Activated CD8-positive, alpha-beta memory T cell treated with anti-CD3 and anti-CD28 coated beads for 36 hours (primary cell): Measurements from ENCODE around the gene ASPG. TPM values are rescaled to one million over a fixed set of nuclear protein-coding genes. Genes with fewer than 3 reads are reported as not detected.

Experiments
- CTCF ChIA-PET: fragments of 350-600 bp; sonication (Branson Sonifier 250); formaldehyde crosslinking; loops from one replicate; lab custom pipeline; 2021; ENCODE audit warnings: antibody characterized with exemption; lab: Charles Lee
- POLR2A ChIA-PET: fragments of 350-600 bp; sonication (Branson Sonifier 250); formaldehyde crosslinking; loops from one replicate; lab custom pipeline; 2021; ENCODE audit warnings: antibody characterized with exemption; lab: Charles Lee
- total RNA-seq, 2 experiments: library from RNA; stranded (reverse); gene quantifications; one replicate each; pipeline ENCODE4 v1.2.3, GENCODE V29; 2021

Gene ASPG
- total RNA-seq, 2 experiments from 2014 or later, result not detected

- ChIA-PET POLR2A (no interaction called here), CTCF (no interaction called here)
These were observed 5.8 kb downstream of the ASPG start for GRCh38 chr14:104091061-104091926.

- POLR2A ChIA-PET, result no interaction called here
These were observed 6.6 kb downstream of the ASPG start for GRCh38 chr14:104091927-104092771.

DNA sequence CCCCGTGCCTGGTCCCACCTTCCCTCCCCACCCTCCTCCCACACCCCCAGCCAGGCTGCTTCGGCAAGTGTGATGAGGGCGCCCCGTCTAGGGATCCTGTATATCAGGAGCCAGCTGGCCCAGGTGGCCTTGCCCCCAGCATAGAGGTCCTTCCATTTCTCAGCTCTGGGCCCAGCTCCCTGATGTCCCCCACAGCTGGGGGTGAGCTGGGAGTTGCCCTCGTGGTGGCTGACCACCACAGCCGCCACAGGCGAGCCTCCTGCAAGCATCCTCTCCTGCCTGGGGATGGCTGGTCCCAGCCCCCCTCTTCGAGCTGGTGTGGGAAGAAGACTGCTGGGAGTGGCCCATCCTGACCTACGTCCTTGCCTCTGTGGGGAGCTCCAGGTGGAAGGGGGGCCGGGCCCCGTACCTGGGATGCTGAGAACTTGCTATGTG, 7.4 kb downstream of the ASPG start:
- CTCF ChIA-PET, result interaction anchor here (2.7 kb wide), 1 partner anchor 15 kb away, joined by 9 read pairs; no protein-coding TSS in a partner anchor
- POLR2A ChIA-PET, result no interaction called here

More at GRCh38 chr14:104091927-104092771, 6.6 kb downstream of the ASPG start:
- CTCF ChIA-PET, result interaction anchor here (2.7 kb wide), 1 partner anchor 14 kb away, joined by 9 read pairs; no protein-coding TSS in a partner anchor

DNA sequence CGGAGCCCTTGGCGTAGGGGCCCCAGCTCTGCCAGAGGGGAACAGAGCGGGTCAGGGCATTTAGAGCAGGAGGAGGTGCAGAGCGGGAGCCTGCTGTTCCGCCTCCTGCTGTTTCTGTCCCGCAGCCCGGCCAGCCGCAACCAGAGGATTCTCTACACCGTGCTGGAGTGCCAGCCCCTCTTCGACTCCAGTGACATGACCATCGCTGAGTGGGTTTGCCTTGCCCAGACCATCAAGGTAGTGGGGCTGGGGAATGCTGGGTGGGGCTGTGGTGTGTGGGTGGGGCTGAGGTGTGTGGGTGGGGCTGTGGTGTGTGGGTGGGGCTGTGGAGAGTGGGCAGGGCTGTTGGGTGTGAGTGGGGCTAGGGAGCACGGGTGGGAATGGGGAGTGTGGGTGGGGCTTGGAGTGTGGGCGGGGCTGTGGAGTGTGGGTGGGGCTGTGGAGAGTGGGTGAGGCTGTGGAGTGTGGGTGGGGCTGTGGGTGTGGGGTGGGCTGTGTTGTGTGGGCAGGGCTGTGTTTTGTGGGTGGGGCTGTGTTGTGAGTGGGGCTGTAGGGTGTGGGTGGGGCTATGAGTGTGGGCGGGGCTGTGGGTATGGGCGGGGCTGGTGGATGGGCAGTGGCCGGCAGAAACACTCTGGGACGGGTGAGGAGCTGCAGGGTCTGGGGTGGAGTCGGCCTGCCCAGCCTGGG, 8.0 kb downstream of the ASPG start:
- ChIA-PET CTCF (interaction anchor here (0.9 to 2.7 kb wide), 2 partner anchors 16 to 471 kb away, joined by 3 to 9 read pairs; no protein-coding TSS in a partner anchor), POLR2A (no interaction called here)

DNA sequence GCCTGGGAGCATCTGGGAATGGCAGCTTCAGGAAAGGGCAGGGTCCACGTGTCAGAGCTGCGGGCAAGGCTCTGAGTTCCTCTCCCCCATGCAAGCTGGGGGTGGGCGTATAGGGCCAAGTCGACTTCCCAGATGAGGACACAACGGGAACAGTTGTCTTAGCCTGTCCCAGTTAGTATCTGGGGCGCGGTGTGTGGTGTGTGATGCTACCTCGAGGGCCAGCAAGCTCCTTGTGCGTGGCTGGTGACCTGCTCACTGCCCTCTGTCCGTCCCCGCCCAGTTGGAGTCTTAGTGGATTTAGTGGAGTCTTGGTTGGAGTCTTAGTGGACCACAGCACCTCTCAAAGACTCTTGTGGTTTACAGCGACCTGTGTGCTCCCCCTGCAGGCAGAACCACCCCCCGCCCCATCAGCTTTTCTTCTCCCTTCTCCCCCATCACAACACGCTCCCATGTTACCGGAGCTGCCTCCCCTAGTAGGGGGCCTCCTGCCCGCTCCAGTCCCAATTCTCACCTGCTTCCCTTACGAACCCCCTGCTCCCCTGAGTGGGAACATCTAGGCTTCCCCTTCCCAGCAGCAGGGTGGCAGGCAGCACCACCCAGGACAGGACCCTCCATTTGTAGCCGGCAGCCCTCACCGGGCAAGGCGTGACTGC, 8.7 kb downstream of the ASPG start:
- CTCF ChIA-PET, result interaction anchor here (0.6 to 2.7 kb wide), 7 partner anchors 10 to 546 kb away, joined by 3 to 9 read pairs (median 3); no protein-coding TSS in a partner anchor
- POLR2A ChIA-PET, result no interaction called here

DNA sequence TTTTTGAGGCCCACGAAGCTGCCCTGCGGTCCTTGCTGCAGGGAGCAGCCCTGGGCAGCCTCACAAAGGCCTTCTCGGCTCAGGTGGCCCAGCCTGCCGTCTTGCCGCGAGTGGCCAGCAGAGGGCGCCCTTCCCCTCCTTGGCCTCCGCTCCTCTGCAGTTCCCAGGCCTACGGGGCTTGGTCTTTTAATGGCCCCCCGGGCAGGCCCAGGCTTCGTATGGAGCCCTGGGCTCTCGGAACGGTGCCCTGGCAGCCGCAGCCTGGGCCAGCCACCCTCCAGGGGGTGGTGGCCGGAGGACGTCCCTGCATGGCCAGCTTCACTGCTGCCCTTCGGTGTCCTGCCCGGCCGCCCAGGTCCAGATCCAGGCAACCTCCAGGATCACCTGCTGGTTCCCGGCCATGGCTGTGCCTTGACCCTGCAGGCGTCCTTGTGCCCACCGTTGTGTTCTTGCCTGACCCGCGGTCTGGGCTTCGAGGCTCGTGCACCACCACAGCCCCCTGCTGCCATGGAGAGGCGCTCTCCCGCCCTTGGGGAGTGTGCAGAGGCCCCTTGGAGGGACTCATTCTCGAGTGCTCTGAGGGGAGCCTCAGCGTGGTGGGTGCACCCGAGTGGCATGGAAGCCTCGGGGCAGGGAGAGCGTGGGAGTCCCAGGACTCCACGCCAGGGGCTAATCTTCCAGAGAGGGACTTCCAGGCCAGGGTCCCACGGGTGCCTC, 9.4 kb downstream of the ASPG start:
- CTCF ChIA-PET, result interaction anchor here (0.6 to 2.7 kb wide), 7 partner anchors 10 to 545 kb away, joined by 3 to 9 read pairs (median 3); no protein-coding TSS in a partner anchor
- POLR2A ChIA-PET, result no interaction called here

GRCh38 chr14:104095426-104096310, 10.2 kb downstream of the ASPG start:
- ChIA-PET CTCF (interaction anchor here (1.6 kb wide), 1 partner anchor 11 kb away, joined by 4 read pairs; no protein-coding TSS in a partner anchor), POLR2A (no interaction called here)

GRCh38 chr14:104096318-104096717, 10.8 kb downstream of the ASPG start:
- ChIA-PET POLR2A (no interaction called here), CTCF (no interaction called here)

DNA sequence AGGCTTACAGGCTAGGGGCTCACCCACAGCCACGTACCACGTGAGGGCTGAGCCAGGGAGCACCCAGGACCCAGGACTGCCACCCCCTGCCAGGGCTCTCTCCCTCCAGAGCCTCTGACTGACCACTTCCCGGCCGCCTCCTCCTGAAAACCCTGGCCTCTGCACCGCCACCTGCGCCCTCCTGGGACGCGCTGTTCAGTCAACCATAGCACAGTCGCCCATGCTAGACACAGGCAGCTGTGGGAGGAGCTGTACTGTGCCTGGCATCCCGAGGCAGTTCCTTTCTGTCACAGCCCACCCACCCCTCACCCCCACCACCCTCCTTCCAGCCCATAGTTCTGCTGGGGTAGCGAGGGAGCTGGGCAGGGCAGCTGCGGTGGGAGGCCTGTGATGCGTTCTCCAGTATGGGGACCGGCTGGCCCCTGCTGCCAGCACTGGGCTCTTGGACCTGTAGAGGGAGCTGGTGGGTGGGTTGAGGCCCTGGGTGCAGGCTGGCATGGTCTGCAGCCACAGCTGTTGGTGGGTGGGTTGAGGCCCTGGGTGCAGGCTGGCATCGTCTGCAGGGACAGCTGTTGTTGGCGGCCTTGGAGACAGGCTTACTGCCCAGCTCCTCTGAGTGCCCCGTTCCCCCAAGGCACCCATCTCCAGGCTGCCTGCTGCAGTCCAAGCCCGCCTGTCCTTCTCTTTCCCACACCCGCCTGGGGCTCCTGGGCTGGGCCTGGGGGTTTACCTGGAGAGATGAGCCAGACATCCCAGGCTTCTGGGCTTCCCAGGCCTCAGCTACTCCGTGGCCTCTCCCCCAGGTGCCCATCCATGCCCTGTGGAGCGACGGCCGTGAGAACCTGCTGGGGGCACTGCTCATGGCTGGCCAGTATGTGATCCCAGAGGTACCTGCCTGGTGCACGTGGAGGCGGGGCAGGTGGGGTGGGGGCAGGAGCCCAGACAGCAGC, 11.5 kb downstream of the ASPG start:
- ChIA-PET CTCF (no interaction called here), POLR2A (no interaction called here)

- POLR2A ChIA-PET, result no interaction called here
- CTCF ChIA-PET, result no interaction called here
These were observed 13.0 kb downstream of the ASPG start for GRCh38 chr14:104098272-104099095.

DNA sequence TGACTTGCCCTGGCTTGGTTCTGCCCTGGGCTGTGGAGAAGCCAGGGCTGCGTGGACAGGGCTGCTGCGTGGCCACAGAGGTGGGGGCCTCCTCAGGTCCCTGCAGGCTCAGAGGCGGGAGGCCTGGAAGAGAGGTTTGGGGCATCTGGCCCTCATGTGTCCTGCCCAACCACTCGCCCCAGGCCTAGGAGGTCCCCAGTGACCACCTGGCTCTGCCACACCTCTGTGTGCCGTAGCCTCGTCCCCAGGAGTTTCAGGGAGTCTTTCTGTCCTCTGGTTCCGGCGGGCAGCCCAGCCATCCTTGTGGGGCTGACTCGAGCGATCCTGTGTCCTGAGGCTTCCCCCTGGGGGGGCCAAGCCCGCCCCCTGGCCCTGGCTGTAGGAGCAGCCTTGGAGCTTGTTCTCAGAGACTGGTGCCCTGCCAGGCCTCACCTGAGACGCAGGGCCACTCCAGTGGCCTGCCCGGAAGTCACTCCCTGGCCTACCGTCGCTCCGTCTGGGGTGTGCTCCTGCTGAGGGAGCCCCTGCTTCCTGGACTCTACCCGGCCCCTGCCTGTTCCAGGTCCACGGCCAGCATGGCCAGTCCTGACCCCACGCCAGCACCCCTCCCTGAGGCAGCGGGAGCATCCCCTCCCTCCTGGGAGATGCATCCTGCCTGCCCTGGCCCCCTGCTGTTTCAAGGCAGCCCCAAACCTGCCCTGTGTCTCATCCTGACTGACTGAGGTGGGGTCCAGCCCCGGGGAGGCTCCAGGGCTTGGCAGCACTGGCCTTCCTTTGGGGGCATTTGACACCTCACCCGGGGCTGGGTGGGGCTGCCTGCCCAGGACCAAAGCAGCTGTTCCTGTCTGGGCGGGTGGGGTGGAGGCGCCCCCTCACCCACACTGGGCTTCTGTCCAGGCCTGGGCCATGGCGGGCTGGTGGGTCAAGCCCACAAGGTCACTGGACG, 13.9 kb downstream of the ASPG start:
- ChIA-PET CTCF (no interaction called here), POLR2A (no interaction called here)

DNA sequence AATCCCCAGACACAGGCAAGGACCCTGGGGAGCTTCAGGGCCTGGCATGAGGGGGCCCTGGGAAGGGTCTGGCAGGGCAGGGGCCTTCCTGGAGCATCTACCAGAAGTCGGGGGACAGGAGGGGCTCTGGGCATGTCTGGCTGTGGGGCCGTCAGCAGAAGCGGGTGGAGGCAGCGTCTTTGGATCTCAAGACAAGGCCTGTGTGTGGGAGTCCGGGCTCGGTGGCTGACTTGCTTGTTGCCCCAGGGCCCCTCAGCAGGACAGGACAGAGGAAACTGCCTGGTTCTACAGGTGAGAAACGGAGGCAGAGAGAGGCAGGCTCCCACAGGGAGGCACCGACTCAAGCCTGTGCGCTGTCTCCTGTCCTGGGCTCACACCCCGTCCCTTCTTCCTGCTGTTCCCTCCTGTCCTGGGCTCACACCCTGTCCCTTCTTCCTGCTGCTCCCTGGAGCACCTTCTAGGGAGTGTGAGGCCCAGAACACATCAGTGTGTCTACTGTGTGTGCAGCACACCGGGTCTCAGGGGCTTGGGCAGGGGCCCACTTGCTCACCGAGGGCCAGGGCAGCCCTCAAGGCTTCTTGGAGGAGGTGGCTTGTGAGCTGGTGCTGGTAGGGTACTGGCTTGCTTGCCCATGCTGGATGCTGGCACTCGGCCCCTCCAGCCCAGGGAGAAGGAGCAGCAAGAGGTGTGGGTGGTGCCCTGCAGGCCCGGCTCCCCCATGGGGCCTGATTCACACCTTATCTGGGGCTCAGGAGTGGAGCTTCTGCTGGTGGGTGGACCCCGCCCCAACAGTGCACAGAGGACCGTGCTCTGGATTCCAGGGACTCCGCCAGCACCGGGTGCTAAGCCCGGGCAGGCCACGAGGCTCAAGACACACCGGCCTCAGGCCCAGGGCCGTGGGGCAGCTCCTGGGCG, 14.9 kb downstream of the ASPG start:
- CTCF ChIA-PET, result no interaction called here

DNA sequence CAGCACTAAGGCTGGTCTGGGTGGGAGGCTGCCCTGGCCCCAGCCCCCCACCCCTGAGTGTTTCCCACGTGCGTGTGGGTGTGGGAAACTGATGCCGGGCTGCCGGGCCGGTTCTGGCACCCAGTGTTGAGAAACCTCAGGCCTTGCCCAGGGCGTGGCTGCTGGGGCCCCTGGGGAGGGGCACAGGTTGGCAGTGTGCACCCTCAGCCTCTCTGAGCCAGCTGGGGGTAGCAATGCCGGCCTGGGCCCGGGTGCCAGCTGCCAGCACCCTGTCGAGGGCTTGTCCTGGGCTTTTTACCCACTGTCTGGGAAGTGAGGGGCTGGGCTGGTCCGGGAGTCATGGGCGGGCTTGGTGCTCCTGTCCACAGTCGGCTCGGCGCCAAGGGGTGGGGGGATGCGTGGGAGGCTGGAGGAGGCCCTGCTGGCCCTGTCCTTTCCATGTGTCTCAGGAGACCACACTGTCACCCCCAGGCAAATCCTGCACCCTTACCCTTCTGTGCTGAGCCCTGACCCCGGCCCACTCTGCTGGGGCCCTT, 15.7 kb downstream of the ASPG start:
- CTCF ChIA-PET, result no interaction called here
- POLR2A ChIA-PET, result no interaction called here

More for the DNA sequence above, 14.9 kb downstream of the ASPG start:
- POLR2A ChIA-PET, result no interaction called here
